ENCODE results near the gene CHST15. TPM values are rescaled to one million over a fixed set of nuclear protein-coding genes. Genes with fewer than 3 reads are reported as not detected.

CHST15 gene
- polyA plus RNA-seq, 1 experiment: 6.2 TPM

- no peak for DNase-seq (ENCODE audit: low read depth)
- no peak for TF ChIP-seq CTCF (IDR thresholded peaks at IDR 0.05; ENCODE audit: insufficient read depth, low read depth, low read length)
- Histone ChIP-seq H3K27me3 (ENCODE audit: control insufficient read depth, insufficient read depth, low read length) (no peaks in the 10 kb centered on the region; the same call in 1 of the 2 replicates), H3K36me3 (ENCODE audit: control insufficient read depth, insufficient read depth, low read length) (peaks cover 1% of the 10 kb centered on the region; the same call in 1 of the 2 replicates), H3K4me3 (ENCODE audit: low read depth, low read length) (no peak overlapping the region)
- ChIA-PET CTCF (interaction anchor here (1.4 to 10.4 kb wide), 2 partner anchors 94 to 396 kb away, joined by 3 to 316 read pairs; no protein-coding TSS in a partner anchor), POLR2A (no interaction called here)
These were observed 94.9 kb downstream of the CHST15 start for GRCh38 chr10:123998197-123999141.

GRCh38 chr10:123997486-123998196, 95.8 kb downstream of the CHST15 start:
- DNase-seq (ENCODE audit: low read depth): peak; percentile 95
- CTCF ChIA-PET: interaction anchor here (0.7 to 10.4 kb wide), 6 partner anchors 95 to 407 kb away, joined by 3 to 316 read pairs (median 4); no protein-coding TSS in a partner anchor
- no peak for TF ChIP-seq CTCF (IDR thresholded peaks at IDR 0.05; ENCODE audit: insufficient read depth, low read depth, low read length)
- H3K27me3 ChIP-seq (ENCODE audit: control insufficient read depth, insufficient read depth, low read length): no peaks in the 10 kb centered on the region; the same call in 1 of the 2 replicates
- H3K36me3 ChIP-seq (ENCODE audit: control insufficient read depth, insufficient read depth, low read length): peaks cover 1% of the 10 kb centered on the region; the same call in 1 of the 2 replicates
- POLR2A ChIA-PET: interaction anchor here (0.6 kb wide), 1 partner anchor 335 kb away, joined by 3 read pairs; no protein-coding TSS in a partner anchor
- H3K4me3 ChIP-seq (ENCODE audit: low read depth, low read length): no peak overlapping the region

- ChIA-PET CTCF (interaction anchor here (0.7 to 10.4 kb wide), 10 partner anchors 57 to 421 kb away, joined by 3 to 316 read pairs (median 4); partner anchors contain the start of gene CHST15), POLR2A (no interaction called here)
- H3K36me3 ChIP-seq (ENCODE audit: control insufficient read depth, insufficient read depth, low read length): peaks cover 1% of the 10 kb centered on the region; the same call in 1 of the 2 replicates
- TF ChIP-seq CTCF (IDR thresholded peaks at IDR 0.05; ENCODE audit: insufficient read depth, low read depth, low read length): no peak
- H3K27me3 ChIP-seq (ENCODE audit: control insufficient read depth, insufficient read depth, low read length): peaks cover 2% of the 10 kb centered on the region; the same call in 1 of the 2 replicates
- DNase-seq (ENCODE audit: low read depth): no peak
- no peak overlapping the region for H3K4me3 ChIP-seq (ENCODE audit: low read depth, low read length)
These were observed 96.4 kb downstream of the CHST15 start for GRCh38 chr10:123997013-123997412.

- no peak for TF ChIP-seq CTCF (IDR thresholded peaks at IDR 0.05; ENCODE audit: insufficient read depth, low read depth, low read length)
These were observed 97.1 kb downstream of the CHST15 start for GRCh38 chr10:123996302-123996701.

More at GRCh38 chr10:123996302-123996701, 97.1 kb downstream of the CHST15 start:
- Histone ChIP-seq H3K36me3 (ENCODE audit: control insufficient read depth, insufficient read depth, low read length) (peaks cover 1% of the 10 kb centered on the region; the same call in 1 of the 2 replicates), H3K27me3 (ENCODE audit: control insufficient read depth, insufficient read depth, low read length) (peaks cover 4% of the 10 kb centered on the region), H3K4me3 (ENCODE audit: low read depth, low read length) (no peak overlapping the region)
- ChIA-PET POLR2A (no interaction called here), CTCF (interaction anchor here (0.8 to 10.4 kb wide), 16 partner anchors 58 to 532 kb away, joined by 3 to 316 read pairs (median 5); partner anchors contain the start of gene CHST15)
- no peak for DNase-seq (ENCODE audit: low read depth)

Measured in BJ (cell line).